SW480 (cell line): ENCODE data around the gene NCOA1.

ENCODE experiments used
- DNase-seq: peaks from one replicate; pipeline ENCODE4 v3.0.0-alpha.2; 2016; ENCODE audit warnings: low spot score

NCOA1 gene

DNA sequence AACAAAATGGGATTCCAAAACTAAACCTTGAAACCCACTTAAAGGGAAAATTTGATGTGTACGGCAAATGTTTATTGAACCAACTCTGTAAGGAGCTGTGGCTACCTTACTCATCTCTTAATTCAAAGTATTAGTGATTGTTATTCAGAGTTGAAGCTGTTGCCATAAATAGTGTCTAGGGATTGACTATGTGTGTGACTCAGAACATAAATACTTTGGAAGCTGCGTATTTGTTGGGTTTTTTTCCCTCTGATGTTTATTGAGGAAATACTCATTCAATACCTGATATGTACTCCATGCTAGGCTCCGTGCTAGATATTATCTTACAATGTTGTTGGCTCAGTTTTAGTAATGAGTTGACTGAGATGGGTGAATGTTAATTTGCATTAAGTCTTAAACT, 211.7 kb downstream of the NCOA1 start:
- DNase-seq: peak; percentile 23

DNA sequence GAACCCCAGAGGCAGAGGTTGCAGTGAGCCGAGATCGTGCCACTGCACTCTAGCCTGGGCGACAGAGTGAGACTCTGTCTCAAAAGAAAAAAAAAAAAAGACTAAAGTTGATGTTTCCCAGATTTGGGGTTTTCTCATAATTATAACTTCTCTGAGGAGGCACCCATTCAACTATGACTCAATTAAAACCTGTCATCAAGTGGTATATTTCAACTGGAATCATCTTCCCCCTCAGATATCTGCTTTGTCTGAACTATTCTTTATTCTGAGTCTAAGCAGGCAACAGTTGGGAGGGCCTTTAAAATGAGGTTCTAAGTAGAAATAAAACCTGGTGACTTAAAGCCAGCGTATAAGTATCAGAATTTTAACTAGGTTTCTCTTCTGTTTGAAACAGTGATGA, 213.6 kb downstream of the NCOA1 start:
- no peak for DNase-seq

DNA sequence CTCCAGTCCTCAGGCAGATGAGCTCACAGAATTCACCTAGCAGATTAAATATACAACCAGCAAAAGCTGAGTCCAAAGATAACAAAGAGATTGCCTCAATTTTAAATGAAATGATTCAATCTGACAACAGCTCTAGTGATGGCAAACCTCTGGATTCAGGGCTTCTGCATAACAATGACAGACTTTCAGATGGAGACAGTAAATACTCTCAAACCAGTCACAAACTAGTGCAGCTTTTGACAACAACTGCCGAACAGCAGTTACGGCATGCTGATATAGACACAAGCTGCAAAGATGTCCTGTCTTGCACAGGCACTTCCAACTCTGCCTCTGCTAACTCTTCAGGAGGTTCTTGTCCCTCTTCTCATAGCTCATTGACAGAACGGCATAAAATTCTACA, 216.1 kb downstream of the NCOA1 start:
- no peak for DNase-seq

GRCh38 chr2:24708537-24709152, 217.6 kb downstream of the NCOA1 start:
- DNase-seq: no peak

GRCh38 chr2:24710806-24711205, 219.8 kb downstream of the NCOA1 start:
- DNase-seq: no peak

- DNase-seq: no peak
Measured at GRCh38 chr2:24711865-24712264, 220.8 kb downstream of the NCOA1 start.

DNA sequence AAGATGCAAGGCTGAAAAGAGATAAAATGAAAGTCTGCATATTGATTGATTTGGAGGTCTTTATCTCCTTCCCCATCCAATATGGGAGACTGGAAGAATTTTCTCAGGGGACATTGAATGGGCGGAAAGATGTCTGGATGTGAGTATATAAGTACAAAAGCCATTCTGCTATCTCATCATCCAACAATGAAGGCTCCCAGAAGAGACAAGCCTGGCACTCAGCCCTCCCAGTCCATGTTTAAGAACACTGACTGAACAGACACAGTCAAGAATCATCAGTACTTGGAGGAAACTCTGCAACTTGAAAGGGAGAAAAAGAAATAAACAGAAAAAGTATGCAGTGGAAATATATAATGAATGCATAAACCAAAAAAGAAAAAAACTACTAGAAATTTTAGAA, 221.2 kb downstream of the NCOA1 start:
- DNase-seq: no peak

DNA sequence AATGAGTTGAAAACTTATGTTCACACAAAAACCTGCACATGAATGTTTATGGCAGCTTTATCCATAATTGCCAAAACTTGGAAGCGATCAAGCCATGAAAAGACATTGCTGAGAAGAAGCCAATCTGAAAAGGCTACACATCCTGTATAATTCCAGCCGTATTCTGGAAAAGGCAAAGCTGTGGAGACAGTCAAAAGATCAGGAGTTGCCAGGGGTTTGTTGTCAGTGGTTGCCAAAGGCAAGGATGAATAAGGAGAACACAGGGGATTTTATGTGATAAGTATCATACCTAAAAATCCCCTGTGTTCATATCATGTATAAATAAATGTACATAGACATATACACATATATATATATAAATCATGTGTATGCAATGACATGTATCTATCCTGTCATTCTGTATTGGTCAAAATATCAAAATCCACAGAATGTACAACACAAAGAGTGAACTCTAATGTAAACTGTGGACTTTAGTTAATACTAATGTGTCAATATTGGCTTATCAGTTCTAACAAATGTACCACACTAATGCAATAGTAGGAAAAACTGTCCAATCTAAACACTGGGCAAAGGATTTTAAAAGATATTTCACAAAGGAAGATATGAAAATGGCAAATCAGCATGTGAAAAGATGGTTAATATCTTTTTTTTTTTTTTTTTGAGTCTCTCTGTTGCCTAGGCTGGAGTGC, 226.4 kb downstream of the NCOA1 start:
- no peak for DNase-seq

DNA sequence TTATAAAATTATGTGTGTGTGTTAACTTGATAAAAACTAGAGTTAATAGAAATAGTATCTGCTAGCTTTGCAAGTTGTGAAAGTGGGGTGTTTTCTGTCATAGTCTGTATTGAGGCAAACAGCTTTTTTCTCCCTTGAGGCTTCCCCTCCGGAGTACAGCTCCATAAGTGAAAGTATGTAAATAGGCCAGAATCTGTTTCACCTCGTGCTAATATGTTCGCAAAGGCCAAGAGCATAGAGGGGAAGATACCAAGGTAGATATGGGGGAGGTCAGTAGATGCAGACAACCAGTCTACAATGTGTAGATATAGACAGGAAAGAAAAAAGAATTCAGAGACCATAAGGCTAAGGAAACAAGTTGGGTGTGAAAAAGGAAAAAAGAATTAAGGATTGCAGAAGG, 229.3 kb downstream of the NCOA1 start:
- DNase-seq: no peak

- DNase-seq: no peak
Measured at GRCh38 chr2:24721470-24721869, 230.4 kb downstream of the NCOA1 start.

- DNase-seq: no peak
Measured at GRCh38 chr2:24722141-24722790, 231.2 kb downstream of the NCOA1 start.

- DNase-seq: no peak
Measured at GRCh38 chr2:24723191-24723590, 232.1 kb downstream of the NCOA1 start.

DNA sequence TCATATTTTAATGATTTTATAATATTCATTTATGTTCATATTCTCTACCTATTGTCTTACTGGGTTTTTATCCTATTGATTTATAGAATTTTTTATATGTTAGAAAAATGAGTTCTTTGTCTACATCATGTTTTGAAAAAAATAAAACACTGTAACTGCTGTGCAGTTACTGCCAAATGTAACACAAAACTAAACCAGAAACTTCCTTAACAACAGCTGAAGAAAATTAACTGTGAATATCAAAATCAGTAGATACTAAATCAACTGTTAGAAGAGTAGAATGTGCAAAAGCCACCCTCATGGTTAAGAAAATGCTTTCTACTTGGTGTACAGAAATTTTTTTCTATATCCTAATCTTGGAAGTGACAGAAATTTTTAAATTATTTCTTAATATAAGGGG, 232.6 kb downstream of the NCOA1 start:
- DNase-seq: no peak

GRCh38 chr2:24724111-24724775, 233.2 kb downstream of the NCOA1 start:
- DNase-seq: no peak

DNA sequence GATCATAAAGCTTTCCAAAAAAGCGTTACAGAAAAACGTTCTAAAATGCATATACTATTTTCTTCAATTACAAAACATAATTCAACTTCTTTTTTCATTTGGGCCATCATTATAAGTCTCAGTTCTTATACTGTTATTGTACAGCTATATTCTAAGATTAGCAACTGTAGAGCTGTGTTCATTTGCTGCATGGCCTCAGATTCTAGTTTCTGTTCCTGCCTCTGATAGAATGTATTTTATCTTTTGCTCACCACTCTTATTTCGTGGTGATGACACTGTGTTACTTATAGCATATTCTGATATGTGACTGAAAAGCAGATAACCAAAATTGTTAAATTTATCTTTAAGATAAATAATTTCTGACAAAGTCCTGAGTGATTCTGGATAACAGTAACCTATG, 234.9 kb downstream of the NCOA1 start:
- DNase-seq: no peak

- no peak for DNase-seq
Measured at GRCh38 chr2:24730481-24730880, 239.4 kb downstream of the NCOA1 start.

DNA sequence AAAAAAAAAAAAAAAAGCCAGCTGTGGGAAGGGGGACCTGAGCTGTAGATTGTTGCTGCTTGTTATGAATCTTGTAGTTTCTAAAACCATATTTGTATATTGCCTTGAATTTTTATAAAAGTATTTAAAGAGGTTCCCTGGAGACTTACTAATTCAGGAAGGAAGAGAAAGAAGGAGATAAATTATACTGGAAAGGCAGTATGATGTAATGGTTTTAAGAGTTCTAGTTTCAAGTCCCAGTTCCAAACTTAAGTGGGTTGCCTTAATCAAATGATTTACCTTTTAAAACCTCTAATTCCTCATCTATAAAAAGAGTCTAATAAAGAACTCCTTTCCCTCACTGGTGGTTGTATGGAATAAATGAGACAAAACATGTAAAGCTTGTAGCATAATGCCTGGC, 240.0 kb downstream of the NCOA1 start:
- DNase-seq: no peak

DNA sequence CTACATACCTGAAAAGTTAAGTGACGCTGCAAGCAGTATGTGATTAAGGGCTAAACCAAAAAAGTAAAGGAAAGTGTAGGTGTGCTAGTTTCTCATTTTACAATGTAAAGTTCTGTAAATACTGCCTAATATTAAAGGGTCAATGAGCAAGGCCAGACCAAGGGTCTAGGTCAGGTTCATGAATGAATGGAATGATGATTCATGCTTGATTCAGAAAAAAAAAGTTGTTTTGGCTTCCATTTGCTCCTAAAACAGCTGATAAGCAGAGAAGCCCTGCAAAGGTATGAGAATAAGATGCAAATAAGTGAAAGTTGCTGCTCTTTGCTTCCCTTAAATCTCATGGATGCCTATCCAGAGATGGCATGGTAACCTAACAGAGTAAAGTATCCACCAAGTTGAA, 240.9 kb downstream of the NCOA1 start:
- no peak for DNase-seq

DNA sequence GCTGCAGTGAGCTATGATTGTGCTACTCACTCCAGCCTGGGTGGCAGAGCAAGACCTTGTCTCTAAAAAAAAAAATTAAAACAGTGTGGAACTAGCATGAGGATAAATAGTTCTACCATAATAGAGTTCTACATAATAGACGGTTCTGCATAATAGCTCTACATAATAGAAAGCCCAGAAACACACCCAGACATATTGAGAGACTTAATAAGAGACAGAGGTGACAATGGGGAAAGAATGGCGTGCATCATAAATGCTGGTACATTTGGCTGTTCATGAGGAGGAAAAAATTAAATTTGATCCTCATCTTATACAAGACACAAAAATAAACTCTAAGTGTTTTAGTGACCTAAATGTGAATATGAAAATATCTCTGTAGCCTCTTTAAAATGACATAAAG, 243.7 kb downstream of the NCOA1 start:
- no peak for DNase-seq

GRCh38 chr2:24739354-24740025, 248.4 kb downstream of the NCOA1 start:
- DNase-seq: no peak

- no peak for DNase-seq
Measured at GRCh38 chr2:24740142-24740541, 249.1 kb downstream of the NCOA1 start.

DNA sequence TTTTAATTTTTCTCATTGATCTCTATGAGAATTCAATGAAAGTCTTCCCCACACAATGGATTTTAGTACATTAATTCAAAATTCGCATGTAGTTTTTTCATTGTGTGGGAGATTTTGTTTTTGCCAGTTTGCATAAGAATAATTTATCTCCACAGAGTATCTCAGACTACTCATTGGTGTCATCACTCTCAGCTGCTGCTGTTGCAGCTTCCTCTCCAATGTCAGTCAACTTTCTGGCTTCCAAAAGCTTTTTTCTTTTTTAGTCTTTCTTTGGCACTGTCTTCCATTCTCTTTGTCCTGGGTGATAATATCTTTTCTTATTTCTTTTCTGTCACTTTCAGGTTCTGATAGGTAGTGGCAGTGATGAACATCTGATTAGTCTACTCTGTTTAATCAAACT, 251.7 kb downstream of the NCOA1 start:
- no peak for DNase-seq

DNA sequence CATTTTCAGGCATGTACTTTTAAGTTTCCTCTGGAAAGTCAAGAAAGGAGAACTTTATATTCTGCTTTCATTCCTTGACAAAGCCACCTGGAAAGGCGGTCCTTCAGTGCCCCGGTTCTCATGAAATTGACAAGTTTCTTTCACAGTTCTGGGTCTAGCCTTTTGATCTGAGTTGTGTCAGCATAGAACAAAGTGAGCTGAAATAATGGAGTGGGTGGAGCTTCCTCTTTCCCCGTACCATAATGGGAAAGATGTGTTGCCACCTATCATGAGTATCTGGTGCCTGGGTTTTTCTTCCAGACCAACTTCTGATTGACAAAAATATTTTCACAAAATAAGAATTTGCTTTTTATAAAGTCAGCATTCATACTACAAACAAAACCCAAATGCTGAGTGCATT, 252.9 kb downstream of the NCOA1 start:
- no peak for DNase-seq
